ENCODE results near the gene TNFSF9. TPM values are rescaled to one million over a fixed set of nuclear protein-coding genes. Genes with fewer than 3 reads are reported as not detected.
"Not testable (repeated sequence)": the region's sequence is repeated elsewhere in the genome, so short reads cannot be mapped to it uniquely, and the experiment has no call there.

TNFSF9 gene
- total RNA-seq, 1 donor from 2014 or later = 0.75 TPM

GRCh38 chr19:6532244-6532999, 1.6 kb downstream of the TNFSF9 start:
- DNase-seq (ENCODE audit: low spot score) = no peak

DNA sequence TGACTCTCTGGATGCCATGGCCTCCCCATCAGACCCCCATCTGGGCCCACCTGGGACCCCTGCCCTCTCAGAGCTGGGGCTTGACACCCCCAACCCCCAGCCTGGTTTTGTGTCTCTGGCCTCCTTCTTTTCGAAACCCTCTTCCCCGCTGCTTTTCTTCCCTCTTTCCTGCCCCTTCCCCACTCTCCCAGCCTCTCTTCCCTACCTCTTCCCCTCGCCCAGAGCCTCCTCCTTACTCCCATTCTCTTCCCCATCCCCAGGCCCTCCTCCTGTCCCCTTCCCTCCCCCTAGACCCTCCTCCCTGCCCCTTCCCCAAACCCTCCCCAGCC, 2.1 kb downstream of the TNFSF9 start:
- no peak for DNase-seq (ENCODE audit: low spot score)

GRCh38 chr19:6533746-6534418, 3.1 kb downstream of the TNFSF9 start:
- DNase-seq (ENCODE audit: low spot score) = no peak

- no peak for DNase-seq (ENCODE audit: low spot score)
These were observed 3.7 kb downstream of the TNFSF9 start for GRCh38 chr19:6534451-6535093.

- no peak for DNase-seq (ENCODE audit: low spot score)
These were observed 4.8 kb downstream of the TNFSF9 start for GRCh38 chr19:6535558-6536137.

DNA sequence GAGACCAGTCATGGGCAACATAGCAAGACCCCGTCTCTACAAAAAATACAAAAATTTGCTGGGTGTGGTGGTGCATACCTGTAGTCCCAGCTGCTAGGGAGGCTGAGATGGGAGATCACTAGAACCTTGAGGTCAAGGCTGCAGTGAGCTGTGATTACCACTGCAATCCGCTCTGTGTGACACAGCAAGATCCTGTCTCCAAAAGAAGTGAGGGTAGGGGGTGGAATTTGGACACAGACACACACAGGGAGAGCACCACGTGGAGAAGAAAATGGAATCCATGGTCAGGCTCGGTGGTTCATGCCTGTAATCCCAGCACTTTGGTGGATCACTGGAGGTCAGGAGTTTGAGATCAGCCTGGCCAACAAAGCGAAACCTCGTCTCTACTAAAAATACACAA, 8.7 kb downstream of the TNFSF9 start:
- no peak for DNase-seq (ENCODE audit: low spot score)

DNA sequence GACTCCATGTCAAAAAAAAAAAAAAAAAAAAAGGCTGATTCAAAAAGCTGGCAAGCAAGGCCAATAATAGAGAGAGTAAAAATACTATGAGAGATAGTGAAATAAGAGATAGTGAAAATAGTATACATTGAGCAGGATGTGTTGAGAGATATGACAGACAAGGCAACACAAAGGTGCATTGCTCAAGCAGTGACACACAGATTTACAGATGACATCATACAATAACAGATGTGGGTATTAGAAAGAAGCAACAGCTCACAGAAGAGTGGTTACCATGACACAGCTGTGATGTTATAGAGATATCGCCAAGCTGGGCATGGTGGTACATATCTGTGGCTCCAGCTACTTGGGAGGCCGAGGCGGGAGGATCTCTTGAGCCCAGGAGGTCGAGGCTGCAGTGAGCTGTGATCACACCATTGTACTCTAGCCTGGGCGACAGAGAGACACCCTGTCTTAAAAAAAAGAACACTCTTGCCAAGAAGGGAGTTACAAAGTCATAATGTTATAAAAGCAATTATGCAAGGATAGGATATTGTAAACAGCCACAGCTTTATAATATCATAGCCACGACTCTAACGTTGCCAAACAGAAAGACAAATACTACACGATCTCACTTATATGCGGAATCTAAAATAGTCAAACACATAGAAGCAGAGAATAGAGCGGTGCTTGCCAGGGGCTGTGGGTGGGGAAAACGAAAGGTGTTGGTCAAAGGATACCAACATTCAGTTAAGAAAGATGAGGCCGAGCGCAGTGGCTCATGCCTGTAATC, 10.3 kb downstream of the TNFSF9 start:
- no peak for DNase-seq (ENCODE audit: low spot score)

GRCh38 chr19:6543866-6544347, 13.1 kb downstream of the TNFSF9 start:
- no peak for DNase-seq (ENCODE audit: low spot score)

- not testable (repeated sequence) for DNase-seq (ENCODE audit: low spot score)
These were observed 19.9 kb downstream of the TNFSF9 start for GRCh38 chr19:6550679-6551078.

- DNase-seq (ENCODE audit: low spot score) = no peak
These were observed 20.3 kb downstream of the TNFSF9 start for GRCh38 chr19:6551091-6551490.

DNA sequence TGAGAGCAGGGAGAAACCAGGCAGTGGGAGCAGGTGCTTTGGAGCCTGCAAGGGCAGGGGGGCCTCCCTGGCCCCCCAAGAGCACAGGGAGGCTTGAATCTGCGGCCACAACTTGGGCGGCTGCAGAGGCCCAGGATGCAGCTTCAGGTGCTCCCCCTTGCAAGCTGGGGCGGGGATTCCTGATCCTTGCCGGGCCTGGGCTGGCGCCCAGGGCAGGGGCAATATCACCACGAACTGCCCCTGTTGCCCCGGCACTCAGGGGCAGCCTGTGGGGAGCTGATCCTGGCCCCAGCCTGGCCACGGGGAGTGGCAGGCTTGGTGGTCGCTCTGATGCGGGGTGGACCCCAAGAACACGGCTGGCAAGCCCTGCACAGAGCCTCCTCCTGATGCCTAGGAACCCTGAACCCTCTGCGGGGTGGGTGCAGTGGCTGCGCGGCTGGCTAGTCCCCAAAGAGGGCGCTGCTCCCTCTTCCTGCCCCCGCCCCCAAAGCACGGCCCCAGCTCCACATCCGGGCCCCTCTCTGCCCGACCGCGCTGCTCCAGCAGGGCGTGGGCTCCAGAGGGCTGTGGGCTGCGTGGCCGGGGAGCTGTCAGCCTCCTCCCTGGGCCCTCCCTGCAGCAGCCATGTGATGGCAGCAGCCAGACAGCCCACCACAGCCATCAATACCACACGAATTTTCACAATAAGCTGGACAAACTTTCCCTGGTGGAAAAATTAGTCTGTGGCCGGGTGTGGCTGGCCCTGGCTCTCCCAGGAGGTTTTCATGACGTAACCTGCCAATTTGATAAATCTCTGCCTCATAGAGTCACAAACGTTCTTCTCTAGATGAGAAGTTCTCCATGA, 21.0 kb downstream of the TNFSF9 start:
- DNase-seq (ENCODE audit: low spot score) = no peak

DNA sequence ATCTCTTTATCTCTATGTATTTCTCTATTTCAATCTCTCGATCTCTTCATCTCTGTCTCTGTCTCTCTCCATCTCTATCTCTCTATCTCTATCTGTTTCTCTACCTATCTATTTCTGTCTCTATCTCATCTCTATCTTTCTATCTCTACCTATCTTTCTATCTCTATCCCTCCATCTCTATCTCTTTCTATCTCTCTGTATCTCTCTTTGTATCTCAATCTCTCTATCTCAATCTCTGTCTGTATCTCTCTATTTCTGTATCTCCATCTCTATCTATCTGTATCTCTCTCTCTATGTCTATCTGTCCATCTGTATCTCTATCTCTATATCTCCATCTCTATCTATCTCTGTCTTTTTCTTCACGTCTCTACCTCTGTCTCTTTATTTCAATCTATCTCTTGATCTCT, 25.2 kb downstream of the TNFSF9 start:
- no peak for DNase-seq (ENCODE audit: low spot score)

DNA sequence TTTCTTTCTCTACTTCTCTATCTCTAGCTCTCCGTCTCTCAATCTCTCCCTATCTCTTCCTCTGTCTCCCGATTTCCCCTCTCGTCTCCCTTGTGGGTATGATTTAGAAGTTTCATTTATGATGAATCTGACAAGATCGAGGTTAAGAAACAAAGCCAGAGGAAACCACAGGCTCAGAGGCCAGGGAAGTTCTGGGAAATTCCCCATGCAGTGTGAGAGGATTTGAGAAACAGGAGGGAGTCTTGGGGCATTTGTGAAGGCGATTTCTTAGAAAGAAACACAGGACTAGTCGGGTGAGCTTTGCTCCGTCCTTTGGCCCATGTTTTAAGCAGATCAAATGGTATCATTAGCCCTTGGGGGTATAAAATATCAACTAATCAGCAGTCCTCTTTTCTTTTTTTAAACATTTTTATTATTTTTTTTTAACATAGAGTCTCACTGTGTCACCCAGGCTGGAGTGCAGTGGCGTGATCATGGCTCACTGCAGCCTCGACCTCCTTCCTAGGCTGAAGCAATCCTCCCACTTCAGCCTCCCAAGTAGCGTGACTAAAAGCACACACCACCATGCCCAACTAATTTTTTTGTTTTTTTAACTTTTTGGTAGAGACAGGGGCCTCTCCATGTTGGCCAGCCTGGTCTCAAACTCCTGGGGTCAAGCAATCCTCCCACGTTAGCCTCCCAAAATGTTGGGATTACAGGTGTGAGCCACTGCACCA, 25.8 kb downstream of the TNFSF9 start:
- DNase-seq (ENCODE audit: low spot score) = no peak

DNA sequence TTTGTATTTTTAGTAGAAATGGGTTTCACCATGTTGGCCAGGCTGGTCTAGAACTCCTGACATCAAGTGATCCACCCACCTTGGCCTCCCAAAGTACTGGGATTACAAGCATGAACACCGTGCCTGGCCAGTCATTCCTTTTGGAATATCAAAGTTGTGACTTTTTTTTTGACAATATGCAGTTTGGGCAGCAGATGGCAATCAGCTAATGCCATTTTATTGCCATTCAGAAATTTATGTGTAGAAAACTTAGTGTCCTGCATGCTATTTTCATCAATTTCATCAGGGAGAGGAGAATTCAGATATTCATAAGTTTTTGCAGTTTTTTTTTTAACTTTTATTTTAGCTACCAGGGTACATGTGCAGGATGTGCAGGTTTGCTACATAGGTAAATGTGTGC, 31.6 kb downstream of the TNFSF9 start:
- DNase-seq (ENCODE audit: low spot score) = not testable (repeated sequence)

GRCh38 chr19:6564393-6564792, 33.6 kb downstream of the TNFSF9 start:
- no peak for DNase-seq (ENCODE audit: low spot score)

- DNase-seq (ENCODE audit: low spot score) = not testable (repeated sequence)
These were observed 35.9 kb downstream of the TNFSF9 start for GRCh38 chr19:6566727-6567126.

DNA sequence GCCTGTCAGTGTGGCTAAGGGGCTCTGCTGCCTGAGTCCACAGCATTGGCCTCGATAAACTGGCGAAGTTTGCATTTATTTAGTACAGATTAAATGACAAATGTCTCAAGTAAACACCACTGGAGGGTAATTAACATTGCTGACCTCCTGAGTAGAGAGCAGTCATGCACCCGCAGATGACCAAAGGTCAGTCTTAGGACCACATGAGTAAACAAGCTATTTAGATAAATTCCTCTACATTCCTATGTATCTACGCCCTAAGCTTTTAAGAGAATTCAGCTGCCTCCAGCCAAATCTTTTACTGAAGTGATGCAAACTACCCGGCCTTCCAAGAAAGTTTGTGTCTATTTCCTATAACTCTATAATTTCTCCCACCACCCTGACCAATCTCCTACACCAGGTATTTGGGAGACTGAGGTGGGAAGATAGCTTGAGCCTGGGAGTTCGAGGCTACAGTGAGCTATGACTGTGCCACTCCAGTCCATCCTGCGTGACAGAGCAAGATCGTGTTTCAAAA, 37.2 kb downstream of the TNFSF9 start:
- no peak for DNase-seq (ENCODE audit: low spot score)

DNA sequence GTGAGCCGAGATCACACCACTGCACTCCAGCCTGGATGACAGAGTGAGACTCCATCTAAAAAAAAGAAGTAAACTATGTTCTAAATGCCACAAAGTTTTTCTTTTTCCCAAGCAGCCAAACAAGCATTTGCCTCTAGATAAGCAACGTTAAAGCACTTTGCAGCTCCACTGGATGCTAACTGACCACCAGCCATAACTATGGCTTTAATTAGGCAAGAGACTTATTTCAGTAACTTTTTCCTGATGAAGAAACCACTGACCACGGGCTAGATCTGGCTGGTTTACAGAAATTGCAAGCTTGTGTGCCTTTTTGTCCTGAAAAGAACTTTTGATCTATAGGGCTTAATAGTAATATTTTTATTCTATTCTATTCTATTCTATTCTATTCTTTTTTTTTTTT, 38.0 kb downstream of the TNFSF9 start:
- DNase-seq (ENCODE audit: low spot score) = no peak

DNA sequence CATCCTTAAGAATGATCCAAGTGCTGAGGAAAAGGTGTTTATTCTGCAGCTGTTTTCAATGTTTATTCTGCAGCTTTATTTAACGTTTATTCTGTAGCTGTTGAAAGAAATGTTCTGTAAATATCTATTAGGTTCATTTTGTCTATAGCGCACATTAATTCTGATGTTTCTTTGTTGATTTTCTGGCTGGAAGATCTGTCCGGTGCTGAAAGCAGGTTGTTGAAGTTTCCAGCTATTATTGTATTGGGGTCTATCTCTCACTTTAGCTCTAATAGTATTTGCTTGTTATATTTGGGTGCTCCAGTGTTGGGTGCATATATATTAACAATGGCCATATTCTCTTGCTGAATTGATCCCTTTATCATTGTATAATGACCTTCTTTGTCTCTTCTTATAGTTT, 39.9 kb downstream of the TNFSF9 start:
- no peak for DNase-seq (ENCODE audit: low spot score)

DNA sequence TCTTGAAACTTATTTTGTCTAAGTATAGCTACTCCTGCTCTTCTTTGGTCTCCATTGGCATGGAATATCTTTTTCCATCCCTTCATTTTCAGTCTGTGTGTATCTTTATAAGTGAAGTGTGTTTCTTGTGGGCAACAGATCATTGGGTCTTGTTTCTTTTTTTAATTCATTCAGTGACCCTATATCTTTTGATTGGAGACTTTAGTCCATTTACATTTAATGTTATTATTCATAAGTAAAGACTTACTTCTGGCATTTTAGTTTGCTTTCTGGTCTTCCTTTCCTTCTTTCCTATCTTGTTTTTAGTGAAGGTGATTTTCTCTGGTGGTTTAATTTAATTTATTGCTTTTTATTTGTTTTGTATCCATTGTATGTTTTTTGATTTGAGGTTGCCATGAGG, 40.3 kb downstream of the TNFSF9 start:
- no peak for DNase-seq (ENCODE audit: low spot score)
